H1 (cell line): ENCODE results near the gene ZSCAN18. TPM values are rescaled to one million over a fixed set of nuclear protein-coding genes. Genes with fewer than 3 reads are reported as not detected.
A peak's percentile ranks its signal among the peaks of the same experiment; 100 is the strongest.

Source experiments
- CTCF ChIA-PET: fragments of 300-600 bp; sonication (Branson Sonifier 250); formaldehyde crosslinking; loops from one replicate; lab custom pipeline; 2021; ENCODE audit not compliant: partially characterized antibody; lab: Charles Lee
- POLR2A ChIA-PET: fragments of 300-600 bp; sonication (Branson Sonifier 250); formaldehyde crosslinking; loops from one replicate; lab custom pipeline; 2021; ENCODE audit warnings: inconsistent platforms; ENCODE audit not compliant: partially characterized antibody; lab: Charles Lee
- DNase-seq, 2 experiments: peaks; one replicate each; pipeline versions ENCODE4 v3.0.0 to v3.0.0-alpha.2; 2010 to 2022; ENCODE audit warnings: low spot score in 2 of 2, low read depth in 1 of 2, mixed read lengths in 1 of 2
- FAIRE-seq: peaks from 2 replicates; lab custom pipeline; 2011; peaks lifted over from hg19 to GRCh38; lab: Jason Lieb, UNC
- H2AFZ ChIP-seq: 2 replicates; pipeline ENCODE4 v1.8.1; 2012; ENCODE audit warnings: low read length, inconsistent platforms
- H2AK5ac ChIP-seq: 2 replicates; pipeline ENCODE4 v1.6.1; 2013; ENCODE audit warnings: low read depth, low read length
- H2BK120ac ChIP-seq: replicated peaks from 2 replicates; pipeline ENCODE3; 2013; ENCODE audit warnings: low read depth, low read length, inconsistent platforms
- H2BK12ac ChIP-seq: 2 replicates; pipeline ENCODE4 v1.6.1; 2013; ENCODE audit warnings: low read depth, low read length
- H2BK15ac ChIP-seq: 2 replicates; pipeline ENCODE4 v1.6.1; 2013; ENCODE audit warnings: low read length
- H2BK20ac ChIP-seq: 2 replicates; pipeline ENCODE4 v1.6.1; 2013; ENCODE audit warnings: low read length
- H2BK5ac ChIP-seq: 2 replicates; pipeline ENCODE4 v1.6.1; 2013; ENCODE audit warnings: low read depth, low read length
- H3K14ac ChIP-seq: 2 replicates; pipeline ENCODE4 v1.6.1; 2013; ENCODE audit warnings: inconsistent platforms; ENCODE audit not compliant: insufficient read length
- H3K18ac ChIP-seq: 2 replicates; pipeline ENCODE4 v1.6.1; 2013; ENCODE audit warnings: low read length; ENCODE audit errors: extremely low read depth
- H3K23ac ChIP-seq: 2 replicates; pipeline ENCODE4 v1.6.1; 2013; ENCODE audit warnings: inconsistent platforms; ENCODE audit not compliant: insufficient read length
- H3K23me2 ChIP-seq: 2 replicates; pipeline ENCODE4 v1.6.1; 2013; ENCODE audit warnings: low read depth, low read length
- H3K27ac ChIP-seq: 2 replicates; pipeline ENCODE4 v1.6.1; 2011; ENCODE audit warnings: low read depth, low read length, inconsistent platforms
- H3K27me3 ChIP-seq, 4 experiments: replicated peaks in 1 of 4; 1 replicate in 1 of 4; 2 replicates in 3 of 4; pipeline versions ENCODE4 v1.6.1 to v1.8.1; 2011 to 2013; ENCODE audit warnings: low read length in 3 of 4, mild to moderate bottlenecking in 3 of 4, inconsistent platforms in 2 of 4, mixed read lengths in 2 of 4, moderate library complexity in 1 of 4; ENCODE audit not compliant: control insufficient read depth in 3 of 4, insufficient read depth in 3 of 4; ENCODE audit errors: extremely low read depth in 1 of 4
- H3K36me3 ChIP-seq, 4 experiments: 2 replicates each; pipeline versions ENCODE4 v1.6.1 to v1.8.1; 2011 to 2013; ENCODE audit warnings: mild to moderate bottlenecking in 4 of 4, low read length in 3 of 4, moderate library complexity in 2 of 4, control low read depth in 1 of 4, inconsistent platforms in 1 of 4; ENCODE audit not compliant: insufficient read depth in 4 of 4, control insufficient read depth in 2 of 4
- H3K4ac ChIP-seq: replicated peaks from 2 replicates; pipeline ENCODE3; 2013; ENCODE audit warnings: low read length, low read depth, mixed read lengths, inconsistent platforms; ENCODE audit not compliant: insufficient read length
- H3K4me1 ChIP-seq, 4 experiments: replicated peaks in 1 of 4; 1 replicate in 1 of 4; 2 replicates in 3 of 4; pipeline versions ENCODE4 v1.6.1 to v1.8.1; 2011 to 2013; ENCODE audit warnings: low read length in 3 of 4, inconsistent platforms in 2 of 4, mixed read lengths in 1 of 4; ENCODE audit not compliant: insufficient read depth in 4 of 4, control insufficient read depth in 3 of 4
- H3K4me2 ChIP-seq, 2 experiments: 2 replicates each; pipeline versions ENCODE4 v1.6.1 to v1.8.1; 2011 to 2013; ENCODE audit warnings: low read depth in 2 of 2, low read length in 2 of 2, control low read depth in 1 of 2, inconsistent platforms in 1 of 2, mild to moderate bottlenecking in 1 of 2; ENCODE audit not compliant: insufficient read depth in 1 of 2
- H3K4me3 ChIP-seq, 4 experiments: fragments of 200-600, 300-600 bp in 1 of 4; sonication (generic), shearing (Covaris generic), sonication (Bioruptor Twin) in 1 of 4; 2 replicates each; pipeline versions ENCODE4 v1.5.1 to v1.8.1; 2011 to 2016; ENCODE audit warnings: low read length in 4 of 4, low read depth in 3 of 4, control low read depth in 2 of 4, inconsistent platforms in 2 of 4, mild to moderate bottlenecking in 2 of 4, mixed read lengths in 1 of 4, moderate library complexity in 1 of 4; ENCODE audit not compliant: insufficient read depth in 2 of 4; ENCODE audit errors: extremely low read depth in 1 of 4
- H3K56ac ChIP-seq: replicated peaks from 2 replicates; pipeline ENCODE3; 2013; ENCODE audit warnings: low read depth, mild to moderate bottlenecking, mixed read lengths, low read length, inconsistent platforms; ENCODE audit not compliant: insufficient read length
- H3K79me1 ChIP-seq: 2 replicates; pipeline ENCODE4 v1.6.1; 2013; ENCODE audit warnings: low read depth, low read length, control low read depth
- H3K79me2 ChIP-seq, 2 experiments: 2 replicates each; pipeline versions ENCODE4 v1.6.1 to v1.8.1; 2012 to 2013; ENCODE audit warnings: low read length in 2 of 2, mild to moderate bottlenecking in 2 of 2, inconsistent platforms in 1 of 2; ENCODE audit not compliant: insufficient read depth in 2 of 2, control insufficient read depth in 1 of 2
- H3K9ac ChIP-seq, 4 experiments: replicated peaks in 1 of 4; 1 replicate in 1 of 4; 2 replicates in 3 of 4; pipeline versions ENCODE4 v1.6.1 to v1.8.1; 2011 to 2013; ENCODE audit warnings: low read depth in 3 of 4, low read length in 3 of 4, control low read depth in 2 of 4, mild to moderate bottlenecking in 2 of 4, moderate library complexity in 2 of 4, inconsistent platforms in 1 of 4; ENCODE audit errors: extremely low read depth in 1 of 4
- H3K9me3 ChIP-seq, 2 experiments: 2 replicates each; pipeline versions ENCODE4 v1.6.1 to v1.8.1; 2012 to 2013; ENCODE audit warnings: mild to moderate bottlenecking in 2 of 2, moderate library complexity in 2 of 2, control low read depth in 1 of 2, inconsistent platforms in 1 of 2, low read depth in 1 of 2, low read length in 1 of 2, mixed read lengths in 1 of 2; ENCODE audit not compliant: insufficient read depth in 2 of 2
- H4K20me1 ChIP-seq, 2 experiments: replicated peaks in 1 of 2; 2 replicates each; pipeline versions ENCODE3 to v1.8.1; 2011 to 2013; ENCODE audit warnings: inconsistent platforms in 2 of 2, low read length in 2 of 2, mild to moderate bottlenecking in 1 of 2; ENCODE audit not compliant: insufficient read depth in 2 of 2, control insufficient read depth in 1 of 2
- H4K5ac ChIP-seq: 2 replicates; pipeline ENCODE4 v1.6.1; 2013; ENCODE audit warnings: low read length, low read depth, mixed read lengths, inconsistent platforms; ENCODE audit not compliant: insufficient read length
- H4K8ac ChIP-seq: 2 replicates; pipeline ENCODE4 v1.8.0; 2013; ENCODE audit warnings: mild to moderate bottlenecking, moderate library complexity, low read length, inconsistent platforms; ENCODE audit not compliant: insufficient read depth; ENCODE audit errors: extremely low read depth
- H4K91ac ChIP-seq: replicated peaks from 2 replicates; pipeline ENCODE3; 2013; ENCODE audit warnings: low read length, mixed read lengths, inconsistent platforms; ENCODE audit not compliant: insufficient read length
- CTCF ChIP-seq, 3 experiments: IDR thresholded peaks; 1 replicate in 2 of 3; 2 replicates in 1 of 3; pipeline versions ENCODE4 v1.5.1 to v1.6.1; 2011; ENCODE audit warnings: low read length in 3 of 3, mild to moderate bottlenecking in 3 of 3, inconsistent platforms in 2 of 3, low read depth in 1 of 3, moderate library complexity in 1 of 3; ENCODE audit not compliant: insufficient read depth in 1 of 3; ENCODE audit errors: control extremely low read depth in 1 of 3
- KDM4A ChIP-seq: IDR thresholded peaks from one replicate; pipeline ENCODE4 v1.7.1; 2012; ENCODE audit warnings: low read depth, mild to moderate bottlenecking, moderate library complexity, low read length, inconsistent platforms; ENCODE audit not compliant: severe bottlenecking
- MAFK ChIP-seq: IDR thresholded peaks from 2 replicates; pipeline ENCODE4 v1.6.1; 2012; ENCODE audit warnings: low read depth, mild to moderate bottlenecking, improper control_type of control experiment, low read length
- RAD21 ChIP-seq, 2 experiments: IDR thresholded peaks in 1 of 2; conservative IDR thresholded peaks in 1 of 2; 2 replicates each; pipeline ENCODE4 v1.6.1; 2011; ENCODE audit warnings: low read depth in 2 of 2, low read length in 2 of 2, improper control_type of control experiment in 1 of 2, inconsistent platforms in 1 of 2, mild to moderate bottlenecking in 1 of 2, moderate library complexity in 1 of 2
- SAP30 ChIP-seq: fragments of 300-600 bp; sonication (generic); IDR thresholded peaks from 2 replicates; pipeline ENCODE4 v1.7.1; 2012; ENCODE audit warnings: low read length, moderate library complexity, mild to moderate bottlenecking, inconsistent platforms; ENCODE audit not compliant: insufficient read depth, insufficient replicate concordance
- TBP ChIP-seq: IDR thresholded peaks from 2 replicates; pipeline ENCODE4 v1.6.1; 2011; ENCODE audit warnings: low read depth, low read length, improper control_type of control experiment
- WGBS, 2 experiments: shearing (Covaris generic) in 1 of 2; methylation state at CpG; one replicate each; pipeline versions ENCODE4 v1.1.6 to v1.1.7; 2013 to 2015; ENCODE audit warnings: low lambda C conversion rate in 2 of 2, mixed read lengths in 2 of 2, inconsistent platforms in 1 of 2, low coverage in 1 of 2, missing lambda C conversion rate in 1 of 2; ENCODE audit not compliant: insufficient replicate concordance in 2 of 2, insufficient coverage in 1 of 2, insufficient read length in 1 of 2; ENCODE audit errors: extremely low coverage in 1 of 2, missing lambda C conversion rate in 1 of 2; 5-methylcytosine and 5-hydroxymethylcytosine counted together
- polyA plus RNA-seq, 7 experiments: library from polyadenylated mRNA; depleted of rRNA in 3 of 7; stranded (reverse) in 5 of 7; unstranded in 2 of 7; fragments of >200 nt in 5 of 7; fragments of 200-250 nt in 2 of 7; gene quantifications; 1 replicate in 5 of 7; 2 replicates in 1 of 7; 4 replicates in 1 of 7; pipeline versions ENCODE4 v1.2.1 to v1.2.3, GENCODE V29; 2011 to 2013; ENCODE audit warnings: missing spikeins in 2 of 7, mixed read lengths in 2 of 7
- total RNA-seq: library from RNA; stranded (reverse); fragmentation: NEBNext Ultra II Directional; extraction: Animal tissue kit (Norgen Biotek cat#: 25700); gene quantifications from 2 replicates; pipeline ENCODE4 v1.2.1, GENCODE V29; 2021

The ZSCAN18 gene
- total and polyA plus RNA-seq, 2 of the 8 experiments (the other 6 are each of a cell fraction or from before 2014, with no cell fraction given) = 37.0 to 41.4 TPM

- H3K4ac ChIP-seq = no peak overlapping the region
- DNase-seq (peak in 1 of 2 experiments; percentile 62), FAIRE-seq (no peak)
- no peak overlapping the region for H4K5ac ChIP-seq
- H3K18ac ChIP-seq = peak overlapping the region; percentile 78
- H3K4me3 ChIP-seq = peak overlapping the region in 2 of 4 experiments; percentile 23 to 44; a peak in 4 of 8 replicates
- H2BK5ac ChIP-seq = 0 out of 2 replicates have a peak overlapping the region, but pooled peaks have one; percentile 9
- ChIA-PET POLR2A (interaction anchor here (0.8 to 2.8 kb wide), 22 partner anchors 9 to 391 kb away, joined by 3 to 39 read pairs (median 4); partner anchors contain the start of genes ZNF274, ZNF606 and ZSCAN18), CTCF (interaction anchor here (0.6 to 6.8 kb wide), 27 partner anchors 9 to 151 kb away, joined by 3 to 113 read pairs (median 4); no protein-coding TSS in a partner anchor)
- no peak overlapping the region for H2BK15ac ChIP-seq
- H3K36me3 ChIP-seq = no peaks in the 10 kb centered on the region
- H2BK20ac ChIP-seq = no peak overlapping the region
- H3K23ac ChIP-seq = no peak overlapping the region
- H2AFZ ChIP-seq = no peak overlapping the region
- H4K91ac ChIP-seq = no peak overlapping the region
- H3K9ac ChIP-seq = no peak overlapping the region; a peak in 1 of 7 replicates
- H4K8ac ChIP-seq = no peak overlapping the region; the same call in none of the 2 replicates
- H3K56ac ChIP-seq = no peak overlapping the region
- peak overlapping the region; percentile 59 for H2BK120ac ChIP-seq
- no peaks in the 10 kb centered on the region for H3K79me1 ChIP-seq
- no peaks in the 10 kb centered on the region for H3K27me3 ChIP-seq
- no peak overlapping the region for H2AK5ac ChIP-seq
- peak overlapping the region; percentile 51 to 52 for H3K4me2 ChIP-seq
- H3K4me1 ChIP-seq = peaks cover 5 to 21% (median 14%) of the 10 kb centered on the region in 4 experiments
- 68% methylated on average over 37 of the region's 37 CpGs; no CpG with 5 or more reads in 1 of the 2 experiments for WGBS, 2 experiments
- H3K79me2 ChIP-seq = no peaks in the 10 kb centered on the region
- no peaks in the 10 kb centered on the region for H4K20me1 ChIP-seq
- H3K9me3 ChIP-seq = peaks cover 20 to 46% of the 10 kb centered on the region in 2 experiments
- H3K23me2 ChIP-seq = peaks cover 3% of the 10 kb centered on the region; the same call in 1 of the 2 replicates
- H3K27ac ChIP-seq = no peak overlapping the region
- TF ChIP-seq MAFK = no peak
- TF ChIP-seq KDM4A = peak; percentile 3
- peak in 2 of 3 experiments; percentile 54 to 80; a peak in 3 of 4 replicates for TF ChIP-seq CTCF (IDR thresholded peaks at IDR 0.05; ENCODE audit: control extremely low read depth in 1 of 3, insufficient read depth in 1 of 3, low read depth in 1 of 3, low read length in 3 of 3)
- peak in 1 of 2 experiments; percentile 41; a peak in 2 of 4 replicates for TF ChIP-seq RAD21 (IDR thresholded peaks at IDR 0.05 in 1 of 2, conservative IDR thresholded peaks at IDR 0.05 in 1 of 2; ENCODE audit: low read depth in 2 of 2, low read length in 2 of 2)
- TF ChIP-seq SAP30 = no peak
- TF ChIP-seq TBP = peak; percentile 39; the same call in 1 of the 2 replicates
- no peak overlapping the region for H3K14ac ChIP-seq
- no peak overlapping the region for H2BK12ac ChIP-seq
These were observed 42.8 kb downstream of the ZSCAN18 start for GRCh38 chr19:58054901-58055874.
